ENCODE measurements around the gene KCNIP4.

DNA sequence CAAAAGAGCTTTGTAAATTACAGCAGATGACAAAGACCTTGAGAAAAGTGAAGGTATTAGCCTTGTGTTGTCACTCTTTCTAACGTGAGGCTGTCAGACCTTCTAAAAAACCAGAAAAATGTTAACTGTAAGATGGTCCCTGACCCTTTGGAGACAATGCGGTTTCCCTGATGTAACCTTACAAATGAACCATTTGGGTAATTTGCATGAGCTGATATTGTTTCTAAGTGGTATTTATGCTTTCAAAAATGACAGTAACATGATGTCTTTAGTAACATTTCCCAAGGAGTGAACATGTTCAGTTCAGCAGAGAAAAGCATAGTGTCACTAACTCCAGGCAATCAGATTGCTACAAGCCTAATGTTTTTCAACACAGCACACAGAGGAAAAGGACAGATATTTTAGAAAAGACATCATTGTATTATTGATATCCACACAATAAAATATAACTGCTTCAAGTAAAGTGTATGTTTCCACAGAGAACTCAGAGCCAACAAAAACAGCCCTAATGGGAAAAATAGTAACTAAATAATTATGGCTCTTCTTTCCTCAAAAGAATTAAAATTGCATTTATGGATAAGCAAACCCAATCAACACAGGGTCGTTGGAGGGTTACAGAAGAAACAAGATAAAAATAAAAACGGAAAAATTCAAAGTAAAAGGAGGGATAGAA lies 434.4 kb downstream of the KCNIP4 start:
- no peak for TF ChIP-seq POLR2AphosphoS5 (IDR thresholded peaks at IDR 0.05)
- TF ChIP-seq, protein P1, sequence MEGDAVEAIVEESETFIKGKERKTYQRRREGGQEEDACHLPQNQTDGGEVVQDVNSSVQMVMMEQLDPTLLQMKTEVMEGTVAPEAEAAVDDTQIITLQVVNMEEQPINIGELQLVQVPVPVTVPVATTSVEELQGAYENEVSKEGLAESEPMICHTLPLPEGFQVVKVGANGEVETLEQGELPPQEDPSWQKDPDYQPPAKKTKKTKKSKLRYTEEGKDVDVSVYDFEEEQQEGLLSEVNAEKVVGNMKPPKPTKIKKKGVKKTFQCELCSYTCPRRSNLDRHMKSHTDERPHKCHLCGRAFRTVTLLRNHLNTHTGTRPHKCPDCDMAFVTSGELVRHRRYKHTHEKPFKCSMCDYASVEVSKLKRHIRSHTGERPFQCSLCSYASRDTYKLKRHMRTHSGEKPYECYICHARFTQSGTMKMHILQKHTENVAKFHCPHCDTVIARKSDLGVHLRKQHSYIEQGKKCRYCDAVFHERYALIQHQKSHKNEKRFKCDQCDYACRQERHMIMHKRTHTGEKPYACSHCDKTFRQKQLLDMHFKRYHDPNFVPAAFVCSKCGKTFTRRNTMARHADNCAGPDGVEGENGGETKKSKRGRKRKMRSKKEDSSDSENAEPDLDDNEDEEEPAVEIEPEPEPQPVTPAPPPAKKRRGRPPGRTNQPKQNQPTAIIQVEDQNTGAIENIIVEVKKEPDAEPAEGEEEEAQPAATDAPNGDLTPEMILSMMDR (IDR thresholded peaks at IDR 0.05 in 8 of 11, conservative IDR thresholded peaks at IDR 0.05 in 3 of 11): no peak
